ENCODE measurements around the gene RNF166. TPM values are rescaled to one million over a fixed set of nuclear protein-coding genes. Genes with fewer than 3 reads are reported as not detected.

RNF166 gene
- total RNA-seq, 1 donor from 2014 or later, result 31.3 TPM

GRCh38 chr16:88746506-88746905 is 40.3 kb upstream of the RNF166 start:
- Mint-ChIP-seq H3K4me1 (no peaks in the 10 kb centered on the region), H3K27me3 (ENCODE audit: low read depth) (no peaks in the 10 kb centered on the region), H3K27ac (ENCODE audit: unreplicated experiment) (no peak overlapping the region), H3K9me3 (no peaks in the 10 kb centered on the region), H3K4me3 (no peak overlapping the region), H3K36me3 (ENCODE audit: low read depth) (no peaks in the 10 kb centered on the region)
- DNase-seq (ENCODE audit: low read depth, low spot score), result no peak
- TF ChIP-seq, protein P1, sequence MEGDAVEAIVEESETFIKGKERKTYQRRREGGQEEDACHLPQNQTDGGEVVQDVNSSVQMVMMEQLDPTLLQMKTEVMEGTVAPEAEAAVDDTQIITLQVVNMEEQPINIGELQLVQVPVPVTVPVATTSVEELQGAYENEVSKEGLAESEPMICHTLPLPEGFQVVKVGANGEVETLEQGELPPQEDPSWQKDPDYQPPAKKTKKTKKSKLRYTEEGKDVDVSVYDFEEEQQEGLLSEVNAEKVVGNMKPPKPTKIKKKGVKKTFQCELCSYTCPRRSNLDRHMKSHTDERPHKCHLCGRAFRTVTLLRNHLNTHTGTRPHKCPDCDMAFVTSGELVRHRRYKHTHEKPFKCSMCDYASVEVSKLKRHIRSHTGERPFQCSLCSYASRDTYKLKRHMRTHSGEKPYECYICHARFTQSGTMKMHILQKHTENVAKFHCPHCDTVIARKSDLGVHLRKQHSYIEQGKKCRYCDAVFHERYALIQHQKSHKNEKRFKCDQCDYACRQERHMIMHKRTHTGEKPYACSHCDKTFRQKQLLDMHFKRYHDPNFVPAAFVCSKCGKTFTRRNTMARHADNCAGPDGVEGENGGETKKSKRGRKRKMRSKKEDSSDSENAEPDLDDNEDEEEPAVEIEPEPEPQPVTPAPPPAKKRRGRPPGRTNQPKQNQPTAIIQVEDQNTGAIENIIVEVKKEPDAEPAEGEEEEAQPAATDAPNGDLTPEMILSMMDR (conservative IDR thresholded peaks at IDR 0.05), result no peak

DNA sequence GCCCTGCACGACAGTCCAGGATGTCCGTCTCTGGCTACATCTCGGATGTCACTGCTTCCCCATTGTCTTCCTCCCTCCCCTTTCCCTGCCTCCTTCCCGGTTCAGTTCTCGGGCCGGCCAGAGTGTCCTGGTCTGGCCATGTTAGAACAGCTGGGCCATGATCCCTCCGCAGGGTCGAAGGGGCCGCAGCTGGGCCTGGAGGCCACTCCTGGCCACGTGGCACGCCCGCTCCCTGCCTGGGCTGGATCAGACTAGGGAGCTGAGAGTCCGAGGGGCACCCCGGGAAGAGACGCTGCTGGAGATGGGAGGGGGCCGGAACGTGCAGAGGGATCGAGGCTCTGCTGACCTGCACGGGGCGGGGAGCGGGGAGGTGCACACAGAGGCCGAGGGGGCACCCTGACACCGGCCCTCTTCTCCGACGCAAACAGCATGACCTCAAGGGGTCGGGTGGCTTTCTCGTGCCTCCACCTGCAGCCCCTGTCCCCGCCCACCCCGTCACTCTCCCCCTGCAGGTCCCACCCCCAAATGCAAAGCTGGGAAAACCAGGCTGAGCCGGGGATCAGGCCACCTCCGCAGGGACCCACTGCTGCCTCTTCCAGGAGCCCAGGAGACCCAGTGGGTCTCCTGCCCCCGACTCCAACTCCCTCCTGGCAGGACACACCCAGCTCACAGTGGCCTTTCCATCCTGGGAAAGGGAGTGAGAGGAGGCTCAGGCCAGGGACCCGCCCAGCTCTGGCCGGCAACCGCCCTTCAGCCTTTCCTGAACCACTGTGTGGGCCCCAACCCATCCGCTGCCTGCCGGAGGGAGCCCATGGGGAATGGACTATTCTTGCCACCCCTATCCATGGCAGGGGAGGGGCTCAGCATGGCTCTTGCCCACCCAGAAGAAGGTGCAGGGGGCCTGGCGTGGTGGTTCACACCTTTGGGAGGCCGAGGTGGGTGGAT is 38.6 kb upstream of the RNF166 start:
- Mint-ChIP-seq H3K4me1 (no peaks in the 10 kb centered on the region), H3K27me3 (ENCODE audit: low read depth) (no peaks in the 10 kb centered on the region), H3K27ac (ENCODE audit: unreplicated experiment) (no peak overlapping the region), H3K4me3 (no peak overlapping the region), H3K36me3 (ENCODE audit: low read depth) (no peaks in the 10 kb centered on the region), H3K9me3 (no peaks in the 10 kb centered on the region)
- TF ChIP-seq, protein P1 (conservative IDR thresholded peaks at IDR 0.05), result no peak
- no peak for DNase-seq (ENCODE audit: low read depth, low spot score)

DNA sequence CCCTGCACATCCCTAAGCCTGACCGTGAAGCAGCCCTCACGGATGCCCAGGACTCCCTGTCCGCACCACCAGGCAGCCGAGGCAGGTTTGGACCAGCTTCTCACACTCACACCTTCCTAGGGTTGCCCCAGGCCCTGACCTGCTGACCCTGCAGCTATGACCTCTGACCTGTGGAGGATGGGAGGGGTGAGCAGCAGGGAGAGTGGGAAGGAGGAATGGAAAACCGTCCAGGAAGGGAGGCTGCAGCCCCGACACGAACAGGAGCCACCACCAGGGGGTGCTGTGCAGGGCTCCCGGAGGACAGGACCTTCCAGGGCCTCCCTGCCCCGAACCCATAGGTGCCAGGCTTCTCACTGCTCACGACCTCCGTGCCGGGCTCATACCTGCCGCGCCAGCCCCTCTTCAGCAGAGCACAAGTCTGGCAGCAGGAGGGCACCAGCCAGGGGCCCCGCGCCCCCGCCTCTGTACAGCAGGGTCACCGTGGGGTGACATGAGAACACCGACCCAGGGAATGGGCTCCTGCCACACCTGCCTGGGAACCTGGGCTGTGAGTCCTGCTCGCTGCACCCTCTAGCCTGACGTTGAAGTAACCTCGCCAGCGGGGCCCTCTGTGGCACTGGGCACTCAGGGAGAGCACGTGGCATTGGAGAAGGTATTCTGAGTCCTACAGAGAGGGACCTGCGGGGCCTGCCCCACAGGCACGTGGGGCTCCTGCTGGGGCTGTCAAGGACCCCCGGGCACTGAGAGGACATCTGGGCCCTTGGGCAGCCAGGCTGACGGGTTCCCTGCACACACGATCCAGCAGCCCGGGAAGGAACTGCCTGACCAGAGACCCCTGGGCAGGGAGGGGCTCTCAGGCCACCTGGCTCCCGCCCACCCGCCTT is 37.7 kb upstream of the RNF166 start:
- H3K27me3 Mint-ChIP-seq (ENCODE audit: low read depth), result no peaks in the 10 kb centered on the region

DNA sequence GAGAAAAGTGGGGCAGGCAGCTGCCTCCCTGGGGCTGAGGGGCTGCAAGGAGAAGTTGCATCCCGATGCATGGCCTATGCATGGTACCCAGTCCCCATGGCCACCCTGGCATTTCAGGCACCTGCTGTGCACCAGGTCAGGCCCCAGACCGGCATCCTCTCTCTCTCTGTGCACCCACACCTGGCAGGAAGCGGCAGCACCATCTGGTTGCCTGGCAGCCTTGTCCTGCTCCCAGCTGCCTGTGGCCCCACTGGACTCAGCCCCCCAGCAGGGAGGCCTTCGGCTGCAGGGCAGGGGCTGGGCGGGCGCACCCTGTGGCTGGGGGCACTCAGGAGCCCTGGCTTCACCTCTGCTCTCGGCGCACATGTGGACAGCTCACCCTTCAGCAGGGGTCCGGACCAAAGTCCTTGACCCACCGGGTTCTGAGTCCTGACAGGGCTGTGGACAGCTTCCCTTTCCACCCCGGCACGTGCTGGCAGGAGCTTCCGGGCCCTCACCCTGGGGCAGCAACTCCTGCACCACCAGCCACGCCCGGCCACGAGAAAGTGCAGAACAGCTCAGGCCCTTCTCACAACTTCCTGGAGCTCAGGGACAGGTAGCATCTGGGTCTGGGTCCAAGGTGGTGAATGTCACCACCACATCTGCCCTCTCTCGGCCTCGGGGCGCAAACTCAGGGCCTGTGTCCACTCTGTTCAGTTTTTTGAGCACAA is 36.8 kb upstream of the RNF166 start:
- no peaks in the 10 kb centered on the region for H3K27me3 Mint-ChIP-seq (ENCODE audit: low read depth)

More for the DNA sequence above, 37.7 kb upstream of the RNF166 start:
- H3K27ac Mint-ChIP-seq (ENCODE audit: unreplicated experiment), result no peak overlapping the region
- H3K36me3 Mint-ChIP-seq (ENCODE audit: low read depth), result no peaks in the 10 kb centered on the region
- no peak overlapping the region for H3K4me3 Mint-ChIP-seq
- no peaks in the 10 kb centered on the region for H3K4me1 Mint-ChIP-seq
- TF ChIP-seq, protein P1 (conservative IDR thresholded peaks at IDR 0.05), result peak; percentile 88
- H3K9me3 Mint-ChIP-seq, result no peaks in the 10 kb centered on the region
- DNase-seq (ENCODE audit: low read depth, low spot score), result peak; percentile 87

More for the DNA sequence above, 36.8 kb upstream of the RNF166 start:
- H3K9me3 Mint-ChIP-seq, result no peaks in the 10 kb centered on the region
- no peak for DNase-seq (ENCODE audit: low read depth, low spot score)
- no peaks in the 10 kb centered on the region for H3K36me3 Mint-ChIP-seq (ENCODE audit: low read depth)
- no peak overlapping the region for H3K27ac Mint-ChIP-seq (ENCODE audit: unreplicated experiment)
- TF ChIP-seq, protein P1 (conservative IDR thresholded peaks at IDR 0.05), result no peak
- H3K4me1 Mint-ChIP-seq, result no peaks in the 10 kb centered on the region
- no peak overlapping the region for H3K4me3 Mint-ChIP-seq
